Measurements from ENCODE around the gene NCBP3.

The NCBP3 gene

GRCh38 chr17:3810019-3810418, 36.0 kb downstream of the NCBP3 start:
- Histone ChIP-seq H4K20me1 (ENCODE audit: insufficient read depth, low read length) (no peaks in the 10 kb centered on the region), H3K9me2 (ENCODE audit: low read depth, low read length) (no peaks in the 10 kb centered on the region), H3K9ac (ENCODE audit: low read length) (no peak overlapping the region), H3K27me3 (ENCODE audit: insufficient read depth, low read length) (no peaks in the 10 kb centered on the region), H3K4me1 (ENCODE audit: insufficient read depth, low read length, severe bottlenecking) (peaks cover 13% of the 10 kb centered on the region), H3K36me3 (ENCODE audit: insufficient read depth, low read length) (peaks cover 68% of the 10 kb centered on the region), H3K9me3 (ENCODE audit: low read length) (no peaks in the 10 kb centered on the region), H3F3A (ENCODE audit: insufficient read depth, low read length) (no peaks in the 10 kb centered on the region), H3K79me2 (ENCODE audit: insufficient read depth, low read length) (no peaks in the 10 kb centered on the region), H3K27ac (ENCODE audit: low read depth, low read length, poor library complexity, severe bottlenecking) (no peak overlapping the region), H3K4me3 (ENCODE audit: low read depth, low read length, poor library complexity, severe bottlenecking) (no peak overlapping the region), H2AFZ (ENCODE audit: low read length) (no peak overlapping the region), H3K4me2 (ENCODE audit: low read length) (no peak overlapping the region)
- no peak for TF ChIP-seq EZH2 (IDR thresholded peaks at IDR 0.05; ENCODE audit: borderline replicate concordance, low read length)
- TF ChIP-seq CTCF (IDR thresholded peaks at IDR 0.05; ENCODE audit: low read length) = no peak

- peaks cover 62% of the 10 kb centered on the region for H3K36me3 ChIP-seq (ENCODE audit: insufficient read depth, low read length)
- no peak for TF ChIP-seq EZH2 (IDR thresholded peaks at IDR 0.05; ENCODE audit: borderline replicate concordance, low read length)
- no peak for TF ChIP-seq CTCF (IDR thresholded peaks at IDR 0.05; ENCODE audit: low read length)
- H3K27me3 ChIP-seq (ENCODE audit: insufficient read depth, low read length) = no peaks in the 10 kb centered on the region
- H3K9me3 ChIP-seq (ENCODE audit: low read length) = no peaks in the 10 kb centered on the region
- no peaks in the 10 kb centered on the region for H3K79me2 ChIP-seq (ENCODE audit: insufficient read depth, low read length)
- H3K27ac ChIP-seq (ENCODE audit: low read depth, low read length, poor library complexity, severe bottlenecking) = no peak overlapping the region
- no peaks in the 10 kb centered on the region for H4K20me1 ChIP-seq (ENCODE audit: insufficient read depth, low read length)
- no peak overlapping the region for H3K4me3 ChIP-seq (ENCODE audit: low read depth, low read length, poor library complexity, severe bottlenecking)
- no peaks in the 10 kb centered on the region for H3K9me2 ChIP-seq (ENCODE audit: low read depth, low read length)
- H3K4me1 ChIP-seq (ENCODE audit: insufficient read depth, low read length, severe bottlenecking) = peaks cover 19% of the 10 kb centered on the region
- H2AFZ ChIP-seq (ENCODE audit: low read length) = no peak overlapping the region
- no peaks in the 10 kb centered on the region for H3F3A ChIP-seq (ENCODE audit: insufficient read depth, low read length)
- no peak overlapping the region for H3K9ac ChIP-seq (ENCODE audit: low read length)
- no peak overlapping the region for H3K4me2 ChIP-seq (ENCODE audit: low read length)
Measured at GRCh38 chr17:3809135-3809534, 36.9 kb downstream of the NCBP3 start.

- Histone ChIP-seq H3K36me3 (ENCODE audit: insufficient read depth, low read length) (peaks cover 58% of the 10 kb centered on the region), H3K9ac (ENCODE audit: low read length) (no peak overlapping the region), H3K27ac (ENCODE audit: low read depth, low read length, poor library complexity, severe bottlenecking) (no peak overlapping the region), H3K4me2 (ENCODE audit: low read length) (no peak overlapping the region), H3K79me2 (ENCODE audit: insufficient read depth, low read length) (no peaks in the 10 kb centered on the region), H3K4me3 (ENCODE audit: low read depth, low read length, poor library complexity, severe bottlenecking) (no peak overlapping the region), H2AFZ (ENCODE audit: low read length) (no peak overlapping the region), H3K9me2 (ENCODE audit: low read depth, low read length) (no peaks in the 10 kb centered on the region), H4K20me1 (ENCODE audit: insufficient read depth, low read length) (no peaks in the 10 kb centered on the region), H3K9me3 (ENCODE audit: low read length) (no peaks in the 10 kb centered on the region), H3F3A (ENCODE audit: insufficient read depth, low read length) (no peaks in the 10 kb centered on the region), H3K27me3 (ENCODE audit: insufficient read depth, low read length) (no peaks in the 10 kb centered on the region), H3K4me1 (ENCODE audit: insufficient read depth, low read length, severe bottlenecking) (peaks cover 22% of the 10 kb centered on the region)
- TF ChIP-seq CTCF (IDR thresholded peaks at IDR 0.05; ENCODE audit: low read length) (no peak), EZH2 (IDR thresholded peaks at IDR 0.05; ENCODE audit: borderline replicate concordance, low read length) (no peak)
Measured at GRCh38 chr17:3808701-3809100, 37.3 kb downstream of the NCBP3 start.

Data from OCI-LY1 (cell line).